ENCODE data around the gene ANKS1B. TPM values are rescaled to one million over a fixed set of nuclear protein-coding genes. Genes with fewer than 3 reads are reported as not detected.
"Not testable (repeated sequence)": the region's sequence is repeated elsewhere in the genome, so short reads cannot be mapped to it uniquely, and the experiment has no call there.

The ANKS1B gene
- polyA plus RNA-seq (ENCODE audit: insufficient read depth in 1 of 5, insufficient read length in 5 of 5, low replicate concordance in 1 of 5) = 10 to 100 TPM in 4 of 5 donors, 1 to 10 TPM in 1; 9.3 to 23.7 (median 13.6) TPM
- long read RNA-seq, donor 1 = 0 reads
- long read RNA-seq, donor 2 = 0 reads
- long read RNA-seq, donor 3 = 0 reads
- long read RNA-seq, donor 4 = 0 reads
- long read RNA-seq, donor 5 = 0 reads
- long read RNA-seq, donor 6 = 0 reads
- long read RNA-seq, donor 7, partial matches to known transcripts = 59 of 59 reads
- long read RNA-seq, donor 7, other reads (novel, unspliced or antisense) = 0 of 59 reads
- long read RNA-seq, donor 8 = 0 reads

DNA sequence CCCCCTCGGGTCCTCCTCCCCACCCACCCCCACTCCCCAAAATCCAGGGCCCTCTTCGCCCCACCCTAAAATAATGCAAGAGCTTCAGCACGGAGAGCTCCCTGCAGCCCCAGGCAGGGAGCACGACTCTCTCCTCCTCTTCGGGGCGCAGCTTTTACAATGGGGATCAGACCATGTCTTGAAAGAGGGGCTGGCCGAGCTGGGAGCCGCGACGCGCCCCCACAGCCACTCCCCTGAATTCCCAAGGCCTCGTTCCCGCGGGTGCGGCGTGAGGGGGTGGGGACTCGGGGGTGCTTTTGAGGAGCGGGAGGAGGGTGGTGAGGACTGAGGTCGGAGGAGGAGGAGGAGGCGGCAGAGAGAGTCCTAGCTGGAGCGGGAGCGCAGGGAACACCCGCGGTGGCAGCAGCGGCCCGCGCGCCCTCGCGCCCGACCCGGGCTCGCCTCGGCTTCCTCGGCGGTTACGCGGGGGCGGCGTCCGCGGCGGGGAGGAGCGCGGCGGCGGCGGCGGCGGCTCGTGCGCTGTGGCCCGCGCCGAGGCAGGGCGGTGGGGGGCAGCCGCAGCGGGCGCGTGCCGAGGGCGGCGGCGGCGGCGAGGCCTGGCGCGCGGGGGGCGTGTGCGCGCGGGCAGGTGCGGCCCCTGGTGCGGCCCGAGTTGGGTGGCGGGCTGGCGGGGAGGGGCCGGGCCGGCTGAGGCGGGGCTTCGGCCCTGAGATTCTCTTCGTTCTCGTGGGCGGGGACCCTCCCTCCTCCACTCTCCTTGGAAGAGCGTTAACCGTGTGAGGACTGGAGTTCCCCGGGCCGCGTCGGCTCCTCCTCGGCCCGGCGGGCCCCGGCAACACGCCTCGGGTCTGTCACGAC is at the start of gene ANKS1B:
Gene ANKS1B (minus strand): TSS at position 666 of the 858 bp plus-strand sequence. CDS start 699 bp downstream, outside the sequence.
- DNase-seq = peak; percentile 49 to 56

DNA sequence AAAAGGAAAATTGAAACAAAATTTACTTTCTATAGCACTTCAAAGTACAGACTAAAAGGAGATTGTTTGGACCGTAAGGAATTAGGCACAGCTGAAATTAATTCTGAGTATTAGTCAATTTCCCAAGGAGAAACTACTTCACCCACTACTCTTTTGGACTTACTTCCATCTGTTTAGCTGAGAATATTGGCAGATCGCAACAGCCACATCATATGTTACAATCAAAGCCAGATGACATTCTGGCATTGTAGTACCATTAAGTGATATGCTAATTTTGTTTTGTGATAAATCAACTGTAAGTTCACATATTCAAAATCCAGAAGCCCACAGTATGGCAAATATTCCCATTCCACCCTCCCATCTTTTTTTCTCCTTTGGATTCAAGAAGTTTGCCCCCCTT is 47.1 kb upstream of the ANKS1B start:
- no peak for DNase-seq

DNA sequence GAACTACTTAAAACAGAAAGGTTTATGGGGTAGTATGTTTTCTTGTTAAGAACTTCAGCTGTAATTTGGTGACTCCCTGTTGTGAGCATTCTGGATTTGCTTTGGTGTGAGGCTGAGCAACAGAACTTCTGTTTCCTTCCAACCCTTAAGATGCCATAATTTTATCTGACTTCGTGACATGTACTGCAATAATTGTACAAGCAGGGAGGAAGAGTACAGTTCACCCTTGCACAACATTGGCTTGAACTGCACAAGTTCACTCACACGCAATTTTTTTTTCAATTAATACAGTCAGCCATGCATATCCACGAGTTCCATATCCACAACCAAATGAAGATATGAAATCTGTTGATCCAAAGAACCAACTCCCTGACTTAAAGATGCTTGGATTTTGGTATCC is 42.9 kb upstream of the ANKS1B start:
- no peak for DNase-seq

DNA sequence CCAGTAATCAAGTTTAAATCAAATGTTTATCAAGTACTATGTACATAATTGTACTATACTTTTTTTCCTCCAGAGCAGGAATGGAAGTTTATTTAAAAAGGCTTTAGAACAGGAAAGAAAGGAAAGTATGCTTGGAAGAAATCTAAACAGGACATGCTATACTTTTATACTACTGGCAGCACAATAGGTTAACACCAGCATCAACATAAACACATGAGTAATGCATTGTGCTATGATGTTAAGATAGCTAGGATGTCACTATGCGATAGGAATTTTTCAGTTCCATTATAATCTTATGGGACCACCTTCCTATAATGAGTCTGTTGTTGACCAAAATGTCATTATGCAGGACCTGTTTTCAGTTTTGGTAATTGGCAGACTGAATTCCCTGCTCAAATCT is 41.5 kb upstream of the ANKS1B start:
- no peak for DNase-seq

DNA sequence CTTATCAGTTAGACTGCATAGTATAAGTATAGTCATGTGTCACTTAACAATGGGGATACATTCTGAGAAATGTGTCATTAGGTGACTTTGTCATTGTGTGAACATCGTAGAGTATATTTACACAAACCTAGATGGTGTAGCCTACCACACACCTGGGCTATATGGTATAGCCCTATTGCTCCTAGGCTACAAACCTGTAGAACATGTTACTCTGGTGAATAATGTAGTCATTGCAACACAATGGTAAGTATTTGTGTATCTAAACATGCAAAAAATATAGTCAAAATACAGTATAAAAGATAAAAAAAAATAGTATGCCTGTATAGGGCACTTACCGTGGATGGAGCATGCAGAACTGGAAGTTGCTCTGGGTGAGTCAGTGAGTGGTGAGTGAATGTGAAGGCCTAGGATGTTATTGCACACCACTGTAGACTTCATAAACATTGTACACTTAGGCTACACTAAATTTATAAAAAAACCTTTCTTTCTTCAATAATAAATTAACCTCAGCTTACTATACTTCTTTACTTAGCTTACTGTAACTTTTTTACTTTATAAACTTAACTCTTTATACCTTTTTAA is 40.3 kb upstream of the ANKS1B start:
- DNase-seq = no peak

DNA sequence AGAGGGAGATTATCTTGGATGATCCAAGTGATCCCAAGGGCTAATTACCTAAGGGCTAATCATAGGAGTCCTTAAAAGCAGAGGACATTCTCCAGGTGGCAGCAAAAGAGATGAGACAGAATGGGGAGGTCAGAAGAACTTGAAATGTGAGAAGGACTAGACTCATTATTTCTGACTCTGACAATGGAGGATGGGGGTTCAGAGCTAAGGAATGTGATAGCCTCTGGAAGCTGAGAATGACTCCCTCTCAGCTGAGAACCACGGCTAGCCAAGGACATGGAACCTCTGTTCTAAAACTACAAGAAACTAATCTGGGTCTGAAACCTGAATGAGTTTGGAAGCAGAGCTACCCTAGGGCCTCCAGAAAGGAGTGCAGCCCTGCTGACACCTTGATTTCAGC is 35.6 kb upstream of the ANKS1B start:
- DNase-seq = no peak

DNA sequence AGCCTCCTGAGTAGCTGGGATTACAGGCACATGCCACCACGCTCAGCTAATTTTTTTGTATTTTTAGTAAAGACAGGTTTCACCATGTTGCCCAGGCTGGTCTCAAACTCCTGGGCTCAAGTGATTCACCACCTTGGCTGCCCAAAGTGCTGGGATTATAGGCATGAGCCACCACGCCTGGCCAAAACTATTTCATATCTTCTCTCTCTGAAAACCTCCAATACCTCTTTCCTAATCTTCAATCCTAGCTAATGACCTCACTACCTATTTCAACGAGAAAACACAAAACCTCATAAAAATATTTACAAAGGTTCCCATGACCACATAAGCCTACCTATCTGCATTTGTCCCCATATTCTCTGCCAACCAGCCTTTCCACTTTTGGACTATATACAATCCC is 32.3 kb upstream of the ANKS1B start:
- DNase-seq = no peak

DNA sequence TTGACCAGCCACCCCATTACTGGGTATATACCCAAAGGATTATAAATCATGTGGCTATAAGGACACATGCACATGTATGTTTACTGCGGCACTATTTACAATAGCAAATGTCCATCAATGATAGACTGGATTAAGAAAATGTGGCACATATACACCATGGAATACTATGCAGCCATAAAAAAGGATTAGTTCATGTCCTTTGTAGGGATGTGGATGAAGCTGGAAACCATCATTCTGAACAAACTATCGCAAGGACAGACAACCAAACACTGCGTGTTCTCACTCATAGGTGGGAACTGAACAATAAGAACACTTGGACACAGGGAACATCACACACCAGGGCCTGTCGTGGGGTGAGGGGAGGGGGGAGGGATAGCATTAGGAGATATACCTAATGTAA is 31.6 kb upstream of the ANKS1B start:
- not testable (repeated sequence) for DNase-seq

DNA sequence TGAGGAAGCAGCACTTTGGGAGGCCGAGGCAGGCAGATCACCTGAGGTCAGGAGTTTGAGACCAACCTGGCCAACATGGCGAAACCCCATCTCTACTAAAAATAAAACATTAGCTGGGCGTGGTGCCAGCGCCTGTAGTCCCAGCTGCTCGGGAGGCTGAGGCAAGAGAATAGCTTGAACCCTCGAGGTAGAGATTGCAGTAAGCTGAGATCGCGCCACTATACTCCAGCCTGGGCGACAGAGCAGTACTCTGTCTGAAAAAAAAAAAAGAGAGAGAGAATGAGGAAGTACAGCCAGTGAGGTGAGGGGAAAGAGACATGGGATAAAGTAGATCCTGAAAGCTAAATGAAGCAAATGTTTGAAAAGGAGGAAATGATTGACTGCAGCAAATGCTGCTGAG is 21.1 kb upstream of the ANKS1B start:
- not testable (repeated sequence) for DNase-seq

DNA sequence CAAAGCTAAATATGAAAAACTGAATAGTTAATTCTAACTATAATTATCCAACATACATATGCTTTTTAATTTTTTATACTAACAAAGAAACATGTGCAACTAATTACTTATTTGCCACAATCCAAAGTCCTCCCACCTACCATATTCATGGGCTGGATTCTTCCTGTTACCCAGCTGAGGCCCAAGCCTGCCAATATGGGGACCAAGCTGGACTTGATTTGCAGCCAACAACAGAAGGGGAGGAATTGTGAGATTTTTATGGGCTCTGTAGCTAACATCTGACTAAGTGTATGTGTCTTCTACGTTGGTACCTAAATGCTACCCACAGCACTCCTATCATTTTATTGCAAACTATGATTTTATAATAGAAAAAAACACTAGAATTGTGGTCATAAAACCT is 13.1 kb upstream of the ANKS1B start:
- DNase-seq = no peak

DNA sequence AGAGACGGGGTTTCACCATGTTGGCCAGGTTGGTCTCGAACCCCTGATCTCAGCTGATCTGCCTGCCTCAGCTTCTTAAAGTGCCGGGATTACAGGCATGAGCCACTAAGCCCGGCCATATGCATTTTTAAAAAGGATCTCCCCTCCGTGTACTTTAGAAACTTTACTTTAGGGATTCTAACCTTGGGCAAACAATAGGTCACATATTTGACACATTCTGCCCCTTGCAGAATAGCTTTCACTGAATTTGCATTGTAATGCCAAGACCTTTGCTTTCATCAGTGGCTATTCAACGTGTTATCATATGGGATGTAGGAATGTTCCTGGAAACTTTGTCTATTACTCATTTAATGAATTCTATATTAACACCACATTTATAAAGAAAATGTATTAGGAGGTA is 11.4 kb upstream of the ANKS1B start:
- DNase-seq = no peak

DNA sequence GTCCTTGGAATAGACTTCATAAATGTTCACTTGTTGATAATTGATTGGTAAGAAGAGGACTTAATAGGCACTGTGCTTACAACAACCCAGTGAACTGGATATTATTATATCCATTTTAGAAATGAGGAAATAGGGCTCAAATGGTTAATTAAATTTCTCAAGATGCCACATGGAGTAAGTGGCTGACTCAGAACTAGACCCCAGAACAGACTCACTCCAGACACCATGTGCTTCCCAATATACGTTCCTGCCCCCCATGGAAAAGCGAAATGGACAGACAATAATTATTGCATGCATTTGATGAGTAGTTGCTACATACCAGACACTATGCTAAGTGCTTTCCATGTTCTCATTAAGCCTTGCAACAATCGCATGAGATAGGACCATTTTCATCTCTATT is 895 bp upstream of the ANKS1B start:
- DNase-seq = no peak

DNA sequence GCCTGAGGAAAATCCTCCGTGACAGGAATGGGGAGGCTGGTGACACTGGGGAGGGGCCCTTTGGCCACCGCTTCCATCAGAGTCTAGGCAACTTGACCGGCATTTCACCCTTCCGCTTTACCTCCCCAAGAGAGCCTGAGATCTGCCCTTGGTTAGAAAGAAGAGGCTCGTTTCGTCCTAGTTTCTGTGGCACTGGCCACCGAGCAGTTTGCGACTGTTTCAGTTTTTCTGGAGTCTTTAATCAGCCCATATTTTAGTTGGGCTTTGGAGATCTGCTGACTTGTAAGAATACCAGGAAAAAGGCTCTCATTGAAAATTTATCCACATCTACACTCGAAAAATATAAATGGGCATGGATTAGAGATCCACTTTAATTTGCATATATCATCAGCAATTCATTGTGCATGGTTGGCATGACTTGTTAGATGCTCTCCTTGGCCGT is 414 bp upstream of the ANKS1B start:
- no peak for DNase-seq

DNA sequence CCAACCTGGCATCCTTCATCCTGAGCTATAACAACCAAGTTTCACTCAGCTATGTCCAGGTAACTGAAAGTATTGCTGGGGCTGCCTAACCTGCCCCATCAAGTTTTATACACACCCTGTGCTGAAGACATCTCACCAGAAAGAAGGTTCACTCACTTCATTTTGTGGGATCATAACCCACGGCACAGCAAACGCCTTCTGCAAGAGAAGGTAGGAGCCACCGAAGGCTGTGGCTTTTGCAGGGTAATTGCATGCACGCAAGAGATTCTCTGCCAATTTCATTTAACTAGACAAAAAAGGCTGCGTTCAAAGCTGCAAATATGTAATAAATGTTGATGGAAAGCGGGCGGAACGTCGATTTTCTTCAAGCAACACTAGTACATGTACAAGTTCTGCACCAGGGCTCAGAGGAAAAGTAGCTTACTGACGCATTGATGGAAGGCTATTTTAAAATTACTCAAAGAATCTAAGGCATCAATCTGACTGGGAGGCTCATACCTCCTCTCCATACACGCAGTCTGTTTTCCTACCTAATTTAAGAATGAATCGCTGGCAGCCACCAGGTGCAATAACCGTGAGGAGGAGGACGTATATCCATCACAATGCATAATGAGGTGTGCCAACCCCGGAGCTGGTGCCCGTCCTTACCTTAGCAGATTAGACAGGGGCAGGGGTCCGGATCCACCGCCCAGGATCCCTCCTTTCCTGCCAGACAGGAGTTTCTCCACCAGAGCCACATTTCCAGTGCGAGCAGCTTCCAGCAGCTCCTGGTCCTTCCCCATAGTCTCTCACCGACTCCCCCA is 1.1 kb downstream of the ANKS1B start:
- no peak for DNase-seq

DNA sequence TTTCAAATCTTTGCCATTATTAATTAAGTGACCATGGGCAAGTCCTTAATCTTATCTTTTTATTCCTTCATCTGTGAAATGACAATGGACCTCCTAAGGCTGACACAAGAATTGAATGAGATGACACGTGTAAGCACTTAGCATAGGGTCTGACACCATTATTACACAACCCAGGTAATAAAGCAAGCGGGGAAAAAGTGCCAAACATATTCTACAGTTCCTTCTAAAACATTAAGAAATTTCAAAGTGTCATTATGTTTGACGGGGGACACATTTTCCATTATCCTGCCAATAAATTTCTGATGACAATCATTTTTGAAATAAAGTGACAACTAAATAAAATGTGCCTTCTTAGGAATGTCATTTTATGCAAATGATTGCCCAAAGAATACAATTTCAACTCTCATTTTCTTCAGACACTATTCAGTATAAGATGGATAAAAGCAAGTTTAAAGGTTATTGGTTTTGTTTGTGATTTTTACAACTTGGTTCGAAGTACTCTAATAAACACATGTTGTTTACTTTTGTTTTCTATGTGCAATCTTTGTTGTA is 3.0 kb downstream of the ANKS1B start:
- no peak for DNase-seq

DNA sequence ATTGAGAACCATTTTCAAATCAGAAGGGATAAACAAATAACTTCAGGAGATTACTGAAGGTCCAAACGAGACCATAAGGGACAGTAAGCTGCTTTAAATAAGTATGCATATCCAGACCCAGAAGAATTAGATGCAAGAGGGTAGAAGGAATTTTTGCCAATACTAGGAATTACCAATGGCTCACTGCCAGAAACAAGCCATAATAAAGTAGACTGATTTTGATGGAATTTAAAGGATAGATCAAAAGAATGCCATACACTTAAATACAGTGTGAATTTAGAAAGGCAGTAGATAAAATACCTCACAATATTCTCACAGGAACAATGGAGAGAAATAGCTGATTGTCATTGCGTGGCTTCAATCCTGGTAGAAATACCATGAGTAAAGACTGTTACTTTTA is 5.3 kb downstream of the ANKS1B start:
- no peak for DNase-seq

DNA sequence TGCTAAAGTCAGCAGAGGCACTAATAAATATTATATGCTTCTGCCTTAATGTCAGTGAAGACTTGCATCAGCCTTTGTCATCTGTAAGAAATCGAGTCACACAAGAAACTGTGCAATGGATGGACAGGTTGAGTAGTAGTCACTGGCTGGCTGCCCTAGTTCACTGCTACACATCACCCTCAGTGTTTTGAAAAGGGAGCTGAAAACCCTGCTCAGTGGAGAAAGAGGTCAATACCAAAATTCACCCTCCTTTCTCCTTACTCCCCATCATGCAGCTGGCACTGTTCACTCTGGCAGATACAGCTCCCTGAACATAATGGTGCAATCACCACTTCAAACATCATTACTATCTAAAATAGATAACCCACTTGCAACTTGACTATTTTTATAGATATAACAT is 6.6 kb downstream of the ANKS1B start:
- DNase-seq = no peak

DNA sequence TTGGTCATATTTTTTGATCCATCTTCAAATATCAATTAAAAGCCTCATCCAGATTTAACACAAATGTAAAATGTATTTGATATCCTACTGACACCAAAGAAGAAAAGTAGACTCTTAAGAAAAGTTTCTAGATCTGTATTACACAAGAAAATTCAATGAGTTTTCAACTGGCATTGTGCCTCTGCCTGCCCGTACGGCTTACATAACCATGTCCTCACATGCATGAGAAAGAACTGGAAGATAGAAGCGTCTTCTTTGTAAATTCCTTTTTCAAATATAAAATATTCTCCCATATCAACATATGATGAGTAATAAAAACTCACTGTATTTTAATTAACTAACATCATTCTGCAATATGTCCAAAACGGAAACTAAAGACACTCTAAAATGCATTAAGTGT is 7.2 kb downstream of the ANKS1B start:
- DNase-seq = no peak

DNA sequence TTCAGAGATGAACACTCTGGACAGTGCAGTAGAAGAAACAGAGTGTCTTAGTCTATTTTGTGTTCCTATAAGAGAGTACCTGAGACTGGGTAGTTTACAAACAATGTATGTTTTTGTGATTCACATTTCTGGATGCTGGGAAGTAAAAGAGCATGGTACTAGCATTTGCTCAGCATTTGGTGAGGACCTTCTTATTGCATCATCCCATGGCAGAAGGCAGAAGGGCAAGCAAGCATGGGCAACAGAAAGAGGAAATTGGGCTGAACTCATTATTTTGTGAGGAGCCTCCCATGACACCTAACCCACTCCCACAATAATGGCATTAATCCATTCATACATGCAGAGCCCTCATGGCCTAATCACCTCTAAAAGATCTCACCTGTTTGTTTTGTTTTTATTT is 8.0 kb downstream of the ANKS1B start:
- no peak for DNase-seq

DNA sequence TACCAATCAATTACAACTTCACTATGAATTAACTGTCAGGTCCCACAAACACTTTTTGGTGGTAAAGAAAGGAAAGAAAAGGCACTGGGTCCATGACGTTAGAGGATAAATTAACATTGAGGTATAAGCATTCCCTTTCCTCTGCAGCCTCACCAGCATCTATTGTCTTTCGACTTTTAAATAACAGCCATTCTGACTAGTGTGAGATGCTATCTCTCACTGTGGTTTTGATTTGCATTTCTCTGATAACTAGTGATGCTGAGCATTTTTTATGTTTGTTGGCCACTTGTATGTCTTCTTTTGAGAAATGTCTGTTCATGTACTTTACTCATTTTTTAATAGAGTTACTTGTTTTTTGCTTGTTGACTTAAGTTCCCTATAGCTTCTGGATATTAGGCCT is 9.4 kb downstream of the ANKS1B start:
- no peak for DNase-seq

DNA sequence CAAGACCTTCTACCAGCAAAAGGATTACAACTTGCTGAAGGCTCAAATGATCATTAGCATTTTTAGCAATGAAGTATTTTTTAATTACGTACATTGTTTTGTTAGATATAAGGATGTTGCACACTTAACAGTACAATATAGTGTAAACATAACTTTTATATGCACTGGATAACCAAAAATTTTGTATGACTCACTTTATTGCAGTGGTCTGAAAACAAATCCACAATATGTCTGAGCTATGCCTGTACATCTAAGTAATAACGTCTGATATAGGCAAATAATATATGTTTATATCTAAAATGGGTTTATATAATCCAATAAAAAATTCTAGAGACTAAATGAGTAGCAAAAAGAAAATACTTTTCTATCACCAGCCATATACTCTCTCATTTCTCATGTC is 10.6 kb downstream of the ANKS1B start:
- no peak for DNase-seq

DNA sequence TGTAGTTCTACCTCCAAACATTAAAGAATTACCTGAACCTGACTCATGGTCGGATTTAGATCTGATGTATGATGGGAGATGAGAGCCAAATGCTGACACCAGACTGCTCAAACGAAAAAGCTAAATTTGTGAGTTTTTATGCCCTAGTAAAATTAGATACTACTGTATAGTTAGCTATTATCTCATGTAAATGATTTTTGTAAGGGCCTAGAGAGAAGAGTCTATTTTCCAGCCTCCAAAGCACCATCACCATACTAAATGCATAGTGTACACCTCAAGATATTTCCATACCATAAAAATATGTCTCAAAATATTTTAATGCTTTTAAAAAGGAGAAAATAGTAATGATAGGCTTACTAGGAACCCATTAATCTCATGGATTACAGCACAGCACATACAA is 18.3 kb downstream of the ANKS1B start:
- DNase-seq = no peak
